ENCODE measurements around the gene RBFOX1.

Gene RBFOX1

DNA sequence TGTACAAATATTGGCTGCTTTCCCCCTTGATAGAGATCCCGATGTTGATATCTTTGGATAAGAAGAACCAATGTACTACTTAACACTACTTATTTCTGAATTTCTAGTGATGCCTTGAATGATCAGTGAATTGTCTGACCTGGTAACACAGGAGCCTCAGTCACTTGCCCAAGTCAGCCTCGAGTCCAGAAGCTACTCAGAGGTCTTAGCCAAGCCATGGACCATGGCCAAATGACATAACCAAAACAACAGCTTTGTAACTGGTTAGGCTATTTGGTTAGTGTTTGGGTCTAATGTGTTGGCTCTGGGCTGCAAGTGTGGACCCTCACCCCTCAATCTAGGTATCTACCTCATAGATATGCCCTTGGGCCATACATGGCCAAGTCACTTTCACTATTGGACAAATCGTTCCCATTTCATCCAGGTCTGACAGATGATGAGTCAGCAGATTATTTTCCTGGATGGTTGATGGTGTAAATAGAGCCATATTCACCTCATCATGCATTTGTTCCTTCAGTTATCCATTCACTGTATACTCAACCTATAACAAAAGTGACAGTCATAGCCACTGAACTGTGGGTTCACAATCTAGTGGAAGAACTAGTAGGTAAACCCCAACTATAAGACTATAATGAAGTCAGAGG lies 3.5 kb downstream of the RBFOX1 start:
- DNase-seq, result no peak

DNA sequence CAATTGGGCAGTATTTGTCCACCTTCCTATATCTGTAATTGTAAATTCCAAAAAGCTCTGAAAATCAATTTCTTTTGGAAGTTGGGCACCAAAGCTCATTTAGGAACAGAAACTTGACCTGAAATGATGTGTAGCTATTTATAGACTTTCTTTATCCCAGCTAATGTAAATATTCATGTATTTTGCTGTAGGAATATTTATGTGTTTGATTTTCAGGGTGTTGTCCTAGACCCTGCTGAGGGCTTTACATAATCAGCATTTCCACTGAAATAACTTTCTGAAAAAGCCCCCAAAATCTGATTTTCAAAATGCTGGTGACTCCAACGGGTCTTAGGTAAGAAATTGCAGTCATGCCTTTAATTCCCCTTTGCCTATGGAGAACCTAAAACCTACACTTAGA lies 4.1 kb downstream of the RBFOX1 start:
- no peak for DNase-seq

DNA sequence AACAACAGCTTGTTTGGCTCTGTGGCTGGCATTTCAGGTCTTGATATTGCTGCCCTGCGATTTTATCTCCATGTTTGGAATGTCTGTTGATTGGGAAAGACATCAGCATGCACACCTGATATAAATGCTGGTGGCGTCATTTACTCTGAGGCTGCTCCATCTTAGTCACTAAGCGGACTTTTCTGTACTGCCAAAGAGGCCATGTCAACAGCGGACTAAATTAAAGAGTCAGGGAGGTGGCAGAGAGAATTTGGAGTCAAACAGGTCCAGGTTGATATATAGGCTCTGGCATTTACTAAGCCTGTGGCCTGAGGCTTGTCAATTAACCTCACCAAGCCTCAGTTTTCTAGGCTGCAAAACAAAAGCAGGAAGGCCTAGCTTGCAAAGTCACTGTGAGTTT lies 6.2 kb downstream of the RBFOX1 start:
- no peak for DNase-seq

DNA sequence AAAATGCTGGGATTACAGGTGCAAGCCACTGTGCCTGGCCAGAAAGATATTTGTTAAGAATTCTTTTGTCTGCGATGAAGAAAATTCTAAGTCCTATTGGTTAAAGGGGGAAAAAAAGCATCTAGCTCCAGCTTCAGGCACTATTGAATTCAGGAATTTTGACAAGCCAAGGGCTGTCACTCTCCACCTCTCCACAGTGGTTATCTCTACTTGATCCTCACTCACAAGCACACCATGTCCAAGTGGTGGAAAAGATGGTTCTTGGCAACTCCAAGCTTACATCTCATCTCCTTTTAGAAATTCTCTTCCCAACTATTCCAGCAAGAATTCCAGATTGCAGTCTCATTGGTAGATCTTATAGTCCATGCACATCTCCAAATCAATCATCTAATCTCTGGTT lies 7.1 kb downstream of the RBFOX1 start:
- no peak for DNase-seq

DNA sequence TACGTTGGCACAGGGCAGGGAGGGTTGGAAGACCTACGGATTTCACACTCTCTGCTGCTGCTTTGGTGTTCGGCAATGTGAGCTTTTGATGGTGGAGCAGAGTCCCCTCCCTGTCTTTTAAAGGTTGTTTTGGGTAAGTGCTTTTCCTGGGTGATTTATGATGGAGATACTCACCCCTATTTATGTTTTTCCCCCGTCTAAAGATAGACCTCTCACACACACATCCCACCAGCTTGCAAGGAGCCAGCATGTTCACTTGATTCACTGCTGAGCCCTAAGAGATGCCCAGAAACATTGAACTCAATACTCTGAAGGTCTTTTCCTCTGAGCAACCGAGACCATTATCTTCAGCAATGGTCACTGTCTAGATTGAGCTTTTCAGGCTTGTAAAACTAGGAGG lies 8.3 kb downstream of the RBFOX1 start:
- DNase-seq, result no peak

DNA sequence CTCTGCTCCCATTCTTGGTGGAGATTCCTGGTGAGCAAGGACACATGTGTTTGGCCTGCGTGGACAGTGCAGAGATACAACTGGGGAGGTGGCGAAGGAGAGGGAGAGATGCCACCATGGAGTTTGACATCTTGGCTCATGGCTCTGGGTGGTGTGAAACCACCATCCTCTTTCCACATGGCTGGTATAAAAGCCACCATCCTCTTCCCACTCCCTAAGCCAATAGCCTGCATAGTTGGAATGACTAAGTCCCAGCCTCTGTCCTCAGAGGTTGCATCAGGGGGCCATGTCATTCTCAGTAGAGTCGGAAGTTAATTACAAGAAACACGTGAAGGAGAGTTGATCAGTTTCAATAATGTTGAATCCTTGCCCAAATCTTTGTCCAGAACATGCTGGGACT lies 10.0 kb downstream of the RBFOX1 start:
- DNase-seq, result no peak

DNA sequence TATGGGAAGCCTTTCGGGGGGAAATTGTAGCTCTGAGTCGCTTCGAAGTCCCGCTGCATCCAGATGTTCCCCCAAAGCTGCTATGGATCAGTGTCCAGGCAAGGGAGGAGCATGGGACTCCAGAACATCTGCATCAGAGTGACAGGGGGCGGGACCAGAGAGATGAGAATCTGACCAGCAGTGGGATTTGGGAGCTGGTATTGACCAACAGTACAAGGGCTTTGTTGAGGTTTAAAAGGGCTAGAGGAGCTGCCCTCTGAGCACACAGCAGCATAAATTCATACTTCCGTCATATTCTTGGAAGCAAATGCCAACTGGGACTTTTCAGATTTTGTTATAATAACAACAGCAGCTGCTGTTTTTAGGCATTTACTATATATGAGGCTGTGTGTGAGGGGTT lies 10.6 kb downstream of the RBFOX1 start:
- DNase-seq, result no peak

DNA sequence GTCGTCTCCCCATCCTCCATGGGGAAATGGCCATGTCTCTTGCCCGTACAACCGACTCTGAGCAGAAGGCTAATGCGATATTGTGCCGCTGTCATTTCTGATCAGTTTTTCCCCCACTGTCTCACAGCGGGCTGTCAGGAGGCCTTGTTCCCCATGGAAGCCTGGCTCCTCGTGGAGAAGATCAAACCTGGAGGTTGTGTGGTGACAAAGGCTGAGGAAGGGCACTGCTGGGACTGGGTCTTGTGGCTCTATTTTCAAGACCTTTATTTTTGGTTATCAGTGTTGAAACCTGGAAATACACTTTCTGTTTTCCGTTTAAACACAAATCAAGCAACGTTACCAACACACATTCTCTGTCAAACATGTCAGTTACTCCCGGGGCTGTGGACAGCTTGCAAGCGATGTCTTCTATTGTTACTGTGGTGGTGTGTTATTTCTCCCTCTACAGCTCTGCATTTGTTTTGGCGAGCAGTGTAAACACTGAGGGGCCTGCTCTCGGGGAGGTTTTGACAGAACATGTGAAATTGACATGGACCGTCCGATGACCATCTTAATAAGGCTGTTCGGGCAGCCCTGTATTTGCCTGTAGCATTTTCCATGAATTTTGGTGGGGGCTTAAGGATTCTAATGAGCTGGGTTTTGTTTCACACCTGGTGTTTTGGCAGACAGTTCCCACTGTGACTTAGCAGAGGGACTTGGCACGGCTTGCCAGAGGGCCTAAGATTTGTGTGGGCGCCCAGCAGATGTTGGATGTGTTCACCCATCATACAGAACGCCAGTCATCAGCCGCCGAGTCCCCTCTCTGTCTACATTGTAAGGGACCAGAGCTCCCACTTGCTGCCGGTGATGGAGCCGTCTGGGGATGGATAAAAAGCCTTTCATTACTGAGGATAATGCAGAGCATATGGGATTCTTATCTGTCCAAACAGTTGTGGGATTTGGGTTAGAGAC lies 12.5 kb downstream of the RBFOX1 start:
- no peak for DNase-seq

DNA sequence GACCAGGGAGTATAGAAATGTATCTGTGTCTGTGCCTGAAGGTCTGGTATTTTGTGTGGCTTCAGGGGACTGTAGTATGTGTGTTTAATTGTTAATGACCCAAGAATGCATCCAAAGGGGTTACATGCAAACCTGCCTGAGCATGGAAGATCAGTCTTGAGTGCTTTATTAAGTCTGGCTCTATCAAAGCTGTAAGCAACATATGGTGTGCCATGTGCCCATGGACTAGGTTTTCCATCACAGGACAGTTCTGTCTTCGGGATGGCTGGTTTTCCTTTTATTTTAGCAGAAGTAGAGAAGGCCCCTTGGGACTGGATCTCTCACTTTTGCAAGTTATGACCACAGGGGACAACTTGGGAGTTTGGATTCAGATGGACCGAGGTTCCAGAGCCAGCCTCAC lies 18.2 kb downstream of the RBFOX1 start:
- DNase-seq, result no peak

DNA sequence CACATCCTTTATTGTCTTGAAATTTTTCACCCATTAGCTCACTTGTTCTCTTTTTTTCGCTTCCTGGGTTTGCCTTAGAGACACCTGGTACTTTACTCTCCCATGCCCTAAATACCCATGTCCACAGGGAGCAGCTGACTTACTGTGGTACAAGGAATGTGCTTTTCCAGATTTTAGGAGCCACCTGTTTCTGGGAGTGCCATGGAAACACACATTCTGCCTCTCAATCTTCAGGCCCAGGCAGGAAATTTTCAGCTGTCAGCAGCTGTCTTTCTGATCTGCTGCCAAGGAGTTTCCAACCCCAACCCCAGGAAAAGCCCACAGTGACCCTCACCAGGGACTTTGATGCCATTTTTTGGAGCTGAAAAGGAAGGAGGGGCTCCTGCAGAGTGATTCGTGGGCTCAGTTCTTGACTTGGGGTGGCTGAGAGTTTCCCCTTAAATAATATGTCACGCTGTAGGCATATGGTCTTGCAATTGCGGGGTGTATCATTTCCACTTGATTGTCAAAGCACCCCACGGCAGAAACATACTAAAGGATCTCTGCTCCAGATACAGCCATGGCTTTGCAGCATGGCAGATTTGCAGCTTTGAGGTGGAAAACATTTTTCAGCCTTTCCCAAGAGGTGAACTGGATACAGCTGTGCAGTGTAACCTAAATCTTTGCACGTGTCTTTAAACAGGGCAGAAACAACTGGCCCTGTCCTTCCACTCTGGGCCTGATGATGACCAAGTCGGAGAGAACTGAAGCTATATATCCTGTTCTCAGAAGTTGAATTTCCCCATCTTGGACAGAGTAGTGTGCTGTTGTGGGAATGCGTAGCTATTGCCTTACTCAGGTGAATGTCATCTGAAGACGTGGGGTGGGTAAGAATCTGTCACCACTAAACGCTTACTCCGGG lies 19.2 kb downstream of the RBFOX1 start:
- no peak for DNase-seq

DNA sequence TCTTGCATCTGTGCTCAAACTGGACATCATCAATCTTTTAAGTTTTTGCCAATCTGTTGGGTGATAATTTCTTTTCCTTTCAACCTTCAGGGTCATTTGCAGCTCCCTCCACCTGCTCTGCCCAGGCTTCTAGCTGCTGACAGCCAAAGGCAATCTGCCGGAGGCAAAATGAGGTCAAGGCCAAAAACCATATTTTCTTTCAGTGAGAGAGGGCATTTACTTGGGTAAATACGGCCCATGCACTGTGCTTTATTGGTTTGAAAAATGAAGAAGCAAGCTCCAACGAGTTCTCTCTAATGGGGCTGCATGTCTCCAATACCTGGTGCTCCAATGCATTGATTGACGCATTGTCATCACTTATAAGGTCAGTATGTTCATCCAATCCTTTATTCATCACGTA lies 23.1 kb downstream of the RBFOX1 start:
- no peak for DNase-seq

DNA sequence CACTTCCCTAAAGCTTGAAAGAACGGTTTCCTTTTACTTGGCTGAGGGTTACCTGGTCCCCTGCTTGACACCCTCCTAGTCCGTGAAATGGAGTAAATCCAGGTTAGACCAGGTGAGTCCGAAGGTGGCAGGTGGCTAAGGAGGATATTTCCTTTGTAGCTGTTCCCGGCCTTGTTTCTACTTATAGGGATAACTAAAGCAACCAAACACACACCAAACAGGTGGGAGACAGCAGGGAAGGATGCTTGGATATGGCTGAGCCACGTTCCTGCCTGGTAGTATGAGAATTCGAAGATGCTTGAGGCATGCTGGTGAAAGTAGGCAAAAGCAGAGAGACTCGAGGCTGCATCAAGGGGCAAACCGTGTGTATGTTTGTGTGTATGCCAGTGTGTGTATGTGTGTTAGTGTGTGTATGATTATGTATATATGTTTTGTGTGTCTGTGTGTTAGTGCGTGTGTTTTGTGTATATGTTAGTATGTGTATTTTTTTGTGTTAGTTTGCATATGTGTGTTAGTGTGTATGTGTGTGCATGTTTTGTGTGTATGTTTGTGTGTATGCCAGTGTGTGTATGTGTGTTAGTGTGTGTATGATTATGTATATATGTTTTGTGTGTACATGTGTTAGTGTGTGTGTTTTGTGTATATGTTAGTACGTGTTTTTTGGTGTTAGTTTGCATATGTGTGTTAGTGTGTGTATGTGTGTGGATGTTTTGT lies 28.9 kb downstream of the RBFOX1 start:
- DNase-seq, result no peak

DNA sequence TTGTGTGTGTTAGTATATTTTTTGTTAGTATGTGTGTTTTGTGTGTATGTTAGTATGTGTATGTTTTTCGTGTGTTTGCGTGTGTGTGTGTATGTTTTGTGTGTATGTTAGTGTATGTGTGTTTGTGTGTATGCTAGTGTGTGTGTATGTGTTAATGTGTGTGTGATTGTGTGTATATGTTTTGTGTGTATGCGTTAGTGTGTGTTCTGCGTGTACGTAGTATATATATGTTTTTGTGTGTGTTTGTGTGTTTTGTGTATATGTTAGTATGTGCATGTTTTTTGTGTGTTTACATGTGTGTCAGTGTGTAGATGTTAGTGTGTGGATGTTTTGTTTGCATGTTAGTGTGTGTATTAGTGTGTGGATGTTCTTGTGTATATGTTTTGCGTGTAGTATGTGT lies 29.6 kb downstream of the RBFOX1 start:
- DNase-seq, result no peak

DNA sequence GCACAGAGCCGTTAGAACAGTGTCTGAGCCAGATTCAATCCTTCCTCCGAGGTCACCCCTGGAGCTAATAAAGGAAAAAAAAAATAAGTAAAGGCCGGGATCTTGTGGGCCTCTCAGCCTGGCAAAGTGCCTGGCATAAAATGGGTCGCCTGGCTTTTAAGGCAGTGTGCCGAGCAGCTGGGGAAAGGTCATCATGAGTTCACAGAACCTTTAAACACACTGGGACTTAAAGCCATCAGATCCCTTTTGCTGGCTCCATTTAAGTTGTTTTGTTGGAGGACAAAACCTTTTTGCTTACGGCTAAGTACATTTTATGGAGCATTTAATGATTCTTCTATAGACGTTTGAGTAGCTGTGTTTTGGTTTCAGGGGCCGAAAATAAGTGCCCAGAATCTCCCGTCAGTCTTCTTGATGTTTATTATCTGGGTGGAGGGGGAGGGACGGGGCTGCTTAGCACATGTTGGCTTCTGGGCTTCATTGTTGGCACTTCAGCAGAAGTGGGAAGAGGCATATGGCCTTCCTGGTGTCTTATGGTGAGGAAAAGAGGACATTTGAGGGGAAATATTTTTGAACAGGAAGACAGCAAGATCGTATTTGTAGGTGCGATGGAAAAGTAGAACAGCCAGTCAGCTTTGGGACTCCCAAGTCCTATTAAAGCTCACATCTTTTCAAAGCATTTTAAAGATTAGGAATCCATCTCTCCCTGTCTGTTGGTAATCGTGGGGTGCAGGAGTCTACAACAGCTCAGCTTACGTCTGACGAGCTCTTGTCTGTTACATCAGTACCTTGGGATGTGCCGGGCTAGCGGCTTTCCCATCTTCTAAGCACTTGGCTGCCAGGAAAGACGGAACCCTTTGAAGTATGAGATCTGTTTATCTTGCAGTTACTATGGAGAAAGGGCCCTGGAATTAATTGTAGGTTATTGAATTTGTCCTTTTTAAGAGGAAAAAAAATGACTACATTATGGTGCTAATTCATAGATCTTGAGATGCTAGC lies 31.1 kb downstream of the RBFOX1 start:
- no peak for DNase-seq

DNA sequence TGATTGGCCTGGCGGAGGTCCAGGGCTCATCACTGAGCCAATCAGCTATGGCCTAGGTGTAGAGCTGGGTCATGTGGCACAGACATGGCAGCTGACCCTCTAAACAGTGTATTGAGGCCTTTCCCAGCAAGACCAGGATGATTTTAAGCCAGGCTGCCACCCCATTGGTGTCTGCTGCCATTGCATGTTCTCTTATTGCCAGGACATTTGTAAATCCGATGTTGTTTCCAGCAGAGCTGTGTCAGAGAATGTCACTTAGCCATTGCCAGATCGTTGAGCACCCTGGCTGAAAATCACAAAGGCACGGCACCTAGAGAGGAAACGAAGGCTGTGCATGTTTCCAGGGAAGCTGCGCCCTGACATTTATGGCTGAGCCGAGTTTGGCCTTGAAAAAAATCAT lies 33.4 kb downstream of the RBFOX1 start:
- no peak for DNase-seq

DNA sequence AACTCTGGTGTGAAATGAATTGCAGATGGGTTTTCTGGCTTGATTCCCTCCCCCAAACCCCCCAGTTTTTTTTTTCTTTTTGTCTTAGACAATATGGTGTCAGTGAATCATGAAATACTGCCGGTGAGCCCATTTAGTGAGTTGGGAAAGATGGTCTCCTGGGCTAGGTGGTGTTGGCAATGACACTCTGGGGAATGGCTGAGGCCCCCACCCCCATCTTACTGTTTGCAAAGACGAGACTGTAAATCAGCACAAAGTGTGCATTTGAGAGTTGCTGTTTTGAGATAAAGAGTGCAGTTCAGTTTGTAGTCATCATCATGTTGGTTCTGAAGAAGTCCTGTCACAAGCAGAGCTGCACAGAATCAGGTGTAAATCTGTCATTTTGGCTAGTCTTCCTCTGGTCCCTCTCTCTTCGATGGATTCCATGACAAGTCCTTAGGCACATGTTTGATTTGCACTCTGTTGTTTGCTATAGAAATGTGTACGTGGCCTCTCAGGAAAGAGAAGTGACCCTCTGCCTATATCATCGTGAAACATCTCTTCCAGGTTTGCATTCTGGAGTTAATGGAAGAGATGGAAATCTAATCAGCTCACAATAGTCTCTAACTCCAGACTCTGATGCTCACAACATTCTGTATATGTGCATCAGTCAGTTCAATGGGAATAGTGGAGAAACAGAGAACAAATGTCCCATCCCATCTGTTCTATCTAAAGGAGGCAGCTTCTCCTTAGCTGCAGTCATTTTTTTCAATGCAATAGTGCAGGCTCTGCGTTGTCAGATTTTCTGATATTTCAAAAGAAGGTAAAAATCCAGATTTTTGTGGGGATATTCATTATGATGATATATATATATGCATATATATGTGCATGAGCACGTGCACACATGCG lies 34.6 kb downstream of the RBFOX1 start:
- DNase-seq, result no peak

DNA sequence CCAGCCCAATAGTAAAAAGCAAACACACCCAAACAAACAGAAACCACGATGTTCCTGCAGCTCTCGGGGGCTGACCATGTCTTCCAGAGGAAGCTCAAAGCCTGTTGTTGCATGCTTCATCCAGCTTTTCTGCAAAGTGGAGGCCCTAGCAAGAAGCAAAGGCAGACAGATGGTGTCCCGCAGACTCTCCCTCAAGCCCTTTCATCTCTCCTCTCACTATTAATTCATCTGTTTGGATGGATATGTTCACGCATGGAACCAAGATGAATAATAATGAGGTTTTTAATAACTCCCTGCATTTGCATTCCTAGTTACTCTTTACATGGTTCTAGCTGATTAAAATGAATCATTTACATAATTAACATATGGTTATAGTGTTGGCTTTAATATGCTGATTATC lies 36.6 kb downstream of the RBFOX1 start:
- DNase-seq, result no peak

DNA sequence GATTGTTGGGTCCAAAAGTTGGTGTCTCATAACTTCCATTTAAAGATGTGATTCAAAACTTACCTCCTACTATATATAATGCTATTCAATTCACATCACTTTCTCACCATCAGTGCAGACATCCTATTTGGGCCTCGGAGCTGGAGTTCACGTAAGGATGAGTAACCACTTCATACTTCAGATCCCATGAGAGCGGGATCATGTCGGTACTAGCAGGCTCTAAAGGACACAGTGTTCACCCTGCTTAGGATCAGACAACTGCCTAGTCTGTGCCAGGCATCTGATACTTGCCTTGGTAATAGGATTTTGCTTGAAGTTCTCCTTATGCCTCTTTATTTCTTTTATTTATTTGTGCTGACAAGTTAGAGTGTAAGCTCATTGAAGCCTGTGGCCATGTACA lies 39.5 kb downstream of the RBFOX1 start:
- DNase-seq, result no peak

DNA sequence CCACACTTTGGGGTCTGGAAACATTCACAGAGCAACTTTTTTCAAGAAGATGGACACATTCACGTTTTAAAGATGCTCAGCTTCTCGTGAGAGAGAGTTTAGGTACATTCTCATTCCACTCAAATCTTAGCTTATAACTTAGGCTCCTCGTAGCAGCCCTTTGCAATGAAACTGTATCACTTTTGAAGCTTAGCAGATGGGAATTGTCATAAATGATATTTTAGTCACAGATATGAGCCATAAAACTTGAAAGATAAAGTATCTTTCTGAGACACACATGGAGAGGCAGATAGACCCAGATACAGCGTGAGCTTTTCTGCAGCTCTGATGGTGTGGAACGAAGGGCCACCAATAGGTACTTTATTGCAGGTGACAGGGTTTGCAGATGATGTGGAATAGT lies 41.1 kb downstream of the RBFOX1 start:
- DNase-seq, result no peak

DNA sequence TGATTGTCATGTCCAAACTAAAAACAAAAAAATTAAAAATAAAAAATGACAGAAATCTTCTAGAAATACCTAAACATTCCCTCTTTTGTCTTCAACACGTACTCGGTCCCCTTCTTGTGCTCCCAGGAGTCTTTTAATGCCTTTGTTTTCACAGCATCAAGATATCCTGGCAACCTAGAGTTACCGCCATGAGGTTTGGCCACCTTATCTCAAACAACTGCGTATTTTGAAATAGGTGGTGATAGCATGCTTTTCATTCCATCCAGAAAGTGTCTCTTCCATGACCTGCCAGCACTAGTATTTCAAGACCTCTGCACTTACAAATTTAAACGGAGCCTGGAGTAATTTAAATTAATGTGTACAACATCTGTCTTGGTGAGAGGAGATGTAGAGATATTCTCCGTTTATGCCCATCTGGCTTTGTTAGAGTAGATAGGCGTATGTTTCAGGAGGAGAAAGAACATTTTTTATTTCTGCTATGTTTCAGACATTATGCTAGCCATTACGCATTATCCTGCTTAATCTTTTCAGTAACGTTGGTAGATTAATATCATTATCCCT lies 42.0 kb downstream of the RBFOX1 start:
- DNase-seq, result no peak

Data from SW 1271 (cell line).